Neural cell (in vitro differentiated cells): ENCODE results near the gene TYW1B.
"Not testable (repeated sequence)": the region's sequence is repeated elsewhere in the genome, so short reads cannot be mapped to it uniquely, and the experiment has no call there.

ENCODE experiments used
- CTCF ChIP-seq: fragments of 450-650 bp; IDR thresholded peaks from 2 replicates; pipeline ENCODE4 v1.5.1; 2014; ENCODE audit warnings: antibody characterized with exemption, mild to moderate bottlenecking, moderate library complexity; ENCODE audit not compliant: poor library complexity, severe bottlenecking
- EZH2 ChIP-seq: fragments of 200-600, 300-800 bp; shearing (Covaris generic), sonication (generic); IDR thresholded peaks from 2 replicates; pipeline ENCODE4 v1.6.1; 2014; ENCODE audit warnings: antibody characterized with exemption, low read length, borderline replicate concordance, mild to moderate bottlenecking; ENCODE audit not compliant: insufficient read depth, poor library complexity, severe bottlenecking

DNA sequence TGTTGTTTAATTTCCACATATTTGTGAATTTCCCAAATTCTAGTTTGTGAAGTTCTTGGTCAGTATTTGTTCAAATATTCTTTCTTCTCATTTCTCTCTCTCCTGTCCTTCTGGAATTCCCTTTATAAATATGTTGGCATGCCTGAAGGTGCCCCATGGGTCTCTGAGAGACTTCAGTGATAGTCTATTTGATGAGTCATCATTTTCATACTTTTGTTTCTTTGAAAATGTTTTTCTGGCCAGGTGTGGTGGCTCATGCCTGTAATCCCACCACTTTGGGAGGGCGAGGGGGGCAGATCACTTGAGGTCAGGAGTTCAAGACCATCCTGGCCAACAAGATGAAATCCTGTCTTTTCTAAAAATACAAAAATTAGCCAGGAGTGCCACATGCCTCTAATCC lies 127.5 kb downstream of the TYW1B start:
- not testable (repeated sequence) for TF ChIP-seq CTCF, EZH2
